Ovary (tissue), 9 donors: ENCODE data around the gene ZNF236. TPM values are rescaled to one million over a fixed set of nuclear protein-coding genes. Genes with fewer than 3 reads are reported as not detected.

Source experiments
- DNase-seq, 5 donors: peaks; one replicate each; pipeline ENCODE4 v3.0.0-alpha.2; 2019 to 2020
- H3K27ac ChIP-seq, 2 donors: fragments of 200-600 bp; one replicate each; pipeline versions ENCODE4 v1.5.1 to v1.8.0; 2019 to 2022
- H3K27me3 ChIP-seq: fragments of 200-600 bp; one replicate; pipeline ENCODE4 v1.8.0; 2022
- H3K36me3 ChIP-seq: fragments of 200-600 bp; sonication (generic); one replicate; pipeline ENCODE4 v1.5.1; 2019
- H3K4me1 ChIP-seq: one replicate; pipeline ENCODE4 v1.8.1; 2013; ENCODE audit warnings: mild to moderate bottlenecking, moderate library complexity; ENCODE audit not compliant: insufficient read depth
- H3K4me3 ChIP-seq: fragments of 200-600 bp; sonication (generic); one replicate; pipeline ENCODE4 v1.5.1; 2017
- H3K9me3 ChIP-seq, 2 donors: fragments of 200-600 bp in 1 of 2; sonication (generic) in 1 of 2; one replicate each; pipeline versions ENCODE4 v1.5.1 to v1.8.1; 2013 to 2019; ENCODE audit warnings: mild to moderate bottlenecking in 1 of 2, moderate library complexity in 1 of 2
- EP300 ChIP-seq: sonication (generic); formaldehyde crosslinking; IDR thresholded peaks from one replicate; pipeline ENCODE4 v1.6.1; 2017; ENCODE audit warnings: antibody characterized with exemption
- POLR2A ChIP-seq: fragments of 450-650 bp; IDR thresholded peaks from one replicate; pipeline ENCODE4 v1.6.1; 2017; ENCODE audit warnings: antibody characterized with exemption, mild to moderate bottlenecking, moderate library complexity
- WGBS, 3 donors: extraction: QIAGEN DNeasy Blood & Tissue Kit in 1 of 3; methylation state at CpG; one replicate each; pipeline versions ENCODE4 v1.1.5 to v1.1.7; 2013 to 2017; 5-methylcytosine and 5-hydroxymethylcytosine counted together
- intact Hi-C, 4 donors: fragments of 100-400 bp; cut with DNase I; formaldehyde crosslinking; loops; one replicate each; pipeline versions ENCODE4 v1.11.0 to v1.15.1; 2022 to 2023
- polyA plus RNA-seq, 2 donors: library from polyadenylated mRNA; stranded (reverse); fragments of 200-250 nt in 1 of 2; fragments of 350-450 nt in 1 of 2; fragmentation: Illumina TruSeq in 1 of 2; extraction: RNeasy Lipid Tissue Mini Kit (QIAGEN cat#74804) in 1 of 2; gene quantifications; one replicate each; pipeline ENCODE4 v1.2.3, GENCODE V29; 2013 to 2014
- total RNA-seq, 7 donors: library from RNA; depleted of rRNA in 2 of 7; stranded (reverse); fragments of >200 nt in 2 of 7; fragmentation: NEBNext Ultra II Directional in 3 of 7; extraction: Animal tissue kit (Norgen Biotek cat#: 25700) in 3 of 7; gene quantifications; one replicate each; pipeline versions ENCODE4 v1.1.0 to v1.2.4, GENCODE V29; 2016 to 2023
- TF ChIP-seq, protein P1 (sequence below), 3 donors: fragments of 450-650 bp in 2 of 3; fragments of 200-600 bp in 1 of 3; IDR thresholded peaks; one replicate each; pipeline versions ENCODE4 v1.5.1 to v1.8.0; 2016 to 2022; ENCODE audit warnings: antibody characterized with exemption in 3 of 3, mild to moderate bottlenecking in 1 of 3
- donor health status: DM: no; HTN: no; CAD: no; lungs with moderate emphysema.
- donor health status: DM: no; HTN: no; CAD: no.
- donor health status: Bipolar disorder and iron deficiency.
- donor health status: DM: yes; HTN: yes; CAD: no.
- donor health status: DM: no; HTN: no; CAD: no.
- donor health status: DM: yes; HTN: yes; CAD: no.

ZNF236 gene
- total and polyA plus RNA-seq, 9 donors = 3.9 to 30.3 (median 24.1) TPM

DNA sequence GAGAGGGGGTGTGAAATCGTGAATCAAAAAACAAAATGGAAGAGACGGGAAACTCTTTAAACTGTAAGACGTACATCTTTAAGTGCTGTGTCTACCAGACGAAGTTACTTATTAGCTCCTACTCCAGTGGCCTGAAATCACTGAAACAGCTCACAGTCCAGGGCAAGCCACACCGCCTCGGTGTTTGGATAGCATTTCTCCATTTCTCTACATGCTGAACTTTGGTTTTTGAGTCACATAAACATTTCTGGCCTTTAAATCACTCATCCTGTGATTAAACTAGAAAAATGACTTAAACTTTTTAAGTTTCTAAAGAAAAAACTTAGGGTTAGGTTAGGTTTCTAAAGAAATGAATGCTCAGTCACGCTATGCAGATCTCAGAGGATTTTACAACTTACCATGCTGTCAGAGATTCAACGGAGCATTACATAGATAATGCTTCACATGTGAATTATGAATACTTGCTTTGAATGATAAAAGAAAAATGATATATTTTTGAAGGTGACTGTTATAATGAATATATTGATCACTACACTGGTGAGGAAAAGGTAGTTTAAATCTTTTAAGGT, 171.8 kb downstream of the ZNF236 start:
- Histone ChIP-seq H3K27me3 (no peaks in the 10 kb centered on the region), H3K36me3 (no peaks in the 10 kb centered on the region), H3K9me3 (no peaks in the 10 kb centered on the region), H3K27ac (no peak overlapping the region), H3K4me3 (no peak overlapping the region), H3K4me1 (no peaks in the 10 kb centered on the region)
- no peak for TF ChIP-seq POLR2A
- TF ChIP-seq EP300 = no peak
- TF ChIP-seq, protein P1, sequence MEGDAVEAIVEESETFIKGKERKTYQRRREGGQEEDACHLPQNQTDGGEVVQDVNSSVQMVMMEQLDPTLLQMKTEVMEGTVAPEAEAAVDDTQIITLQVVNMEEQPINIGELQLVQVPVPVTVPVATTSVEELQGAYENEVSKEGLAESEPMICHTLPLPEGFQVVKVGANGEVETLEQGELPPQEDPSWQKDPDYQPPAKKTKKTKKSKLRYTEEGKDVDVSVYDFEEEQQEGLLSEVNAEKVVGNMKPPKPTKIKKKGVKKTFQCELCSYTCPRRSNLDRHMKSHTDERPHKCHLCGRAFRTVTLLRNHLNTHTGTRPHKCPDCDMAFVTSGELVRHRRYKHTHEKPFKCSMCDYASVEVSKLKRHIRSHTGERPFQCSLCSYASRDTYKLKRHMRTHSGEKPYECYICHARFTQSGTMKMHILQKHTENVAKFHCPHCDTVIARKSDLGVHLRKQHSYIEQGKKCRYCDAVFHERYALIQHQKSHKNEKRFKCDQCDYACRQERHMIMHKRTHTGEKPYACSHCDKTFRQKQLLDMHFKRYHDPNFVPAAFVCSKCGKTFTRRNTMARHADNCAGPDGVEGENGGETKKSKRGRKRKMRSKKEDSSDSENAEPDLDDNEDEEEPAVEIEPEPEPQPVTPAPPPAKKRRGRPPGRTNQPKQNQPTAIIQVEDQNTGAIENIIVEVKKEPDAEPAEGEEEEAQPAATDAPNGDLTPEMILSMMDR (IDR thresholded peaks at IDR 0.05) = no peak
- no peak for DNase-seq
- 84 to 91% (median 89%) methylated on average over 8 of the region's 8 CpGs for WGBS, 3 donors
- intact Hi-C loops = no loop called here

DNA sequence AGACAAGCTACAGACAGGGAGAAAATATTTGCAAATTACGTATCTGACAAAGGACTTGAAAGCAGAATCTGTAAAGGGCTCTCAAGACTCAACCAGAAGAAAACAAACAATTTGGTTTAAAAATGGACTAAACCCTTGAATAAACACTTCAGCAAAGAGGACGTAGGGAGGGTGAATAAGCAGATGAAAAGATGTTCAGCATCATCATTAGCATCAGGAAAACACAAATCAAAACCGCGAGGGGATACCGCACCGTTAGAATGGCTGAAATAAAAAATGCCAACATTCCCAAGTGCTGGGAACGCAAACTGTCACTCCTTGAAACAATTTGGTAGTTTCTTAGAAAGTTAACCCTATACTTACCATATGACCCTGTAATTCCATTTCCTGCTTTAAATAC, 173.5 kb downstream of the ZNF236 start:
- DNase-seq = no peak
- no peaks in the 10 kb centered on the region for H3K4me1 ChIP-seq
- H3K9me3 ChIP-seq = no peaks in the 10 kb centered on the region
- H3K27me3 ChIP-seq = no peaks in the 10 kb centered on the region
- H3K4me3 ChIP-seq = no peak overlapping the region
- TF ChIP-seq, protein P1 (IDR thresholded peaks at IDR 0.05) = no peak
- TF ChIP-seq EP300 = no peak
- no peak for TF ChIP-seq POLR2A
- intact Hi-C loops = loop anchor here in 1 of 4 donors (5.0 kb wide), 2 partner anchors 61 to 216 kb away; no protein-coding TSS in a partner anchor
- H3K27ac ChIP-seq = no peak overlapping the region
- no peaks in the 10 kb centered on the region for H3K36me3 ChIP-seq
- WGBS, 3 donors = 21 to 43% (median 35%) methylated on average over 7 of the region's 7 CpGs

- H3K27me3 ChIP-seq = no peaks in the 10 kb centered on the region
- DNase-seq = peak in 1 of 5 donors; percentile 5
- no peaks in the 10 kb centered on the region for H3K9me3 ChIP-seq
- no peaks in the 10 kb centered on the region for H3K4me1 ChIP-seq
- H3K4me3 ChIP-seq = no peak overlapping the region
- TF ChIP-seq EP300 (no peak), POLR2A (no peak)
- TF ChIP-seq, protein P1 (IDR thresholded peaks at IDR 0.05) = no peak
- WGBS, 3 donors = 67 to 77% (median 71%) methylated on average over 7 of the region's 7 CpGs
- intact Hi-C loops = loop anchor here in 1 of 4 donors (5.0 kb wide), 2 partner anchors 61 to 216 kb away; no protein-coding TSS in a partner anchor
- H3K36me3 ChIP-seq = no peaks in the 10 kb centered on the region
- no peak overlapping the region for H3K27ac ChIP-seq
Measured at GRCh38 chr18:76996429-76996828, 174.1 kb downstream of the ZNF236 start.

GRCh38 chr18:76997951-76998808, 175.8 kb downstream of the ZNF236 start:
- TF ChIP-seq EP300 (no peak), POLR2A (no peak)
- TF ChIP-seq, protein P1 (IDR thresholded peaks at IDR 0.05) = no peak
- WGBS, 3 donors = 88 to 91% (median 91%) methylated on average over 38 of the region's 38 CpGs
- DNase-seq = peak in 1 of 5 donors; percentile 22
- Histone ChIP-seq H3K27ac (no peak overlapping the region), H3K4me3 (no peak overlapping the region), H3K36me3 (no peaks in the 10 kb centered on the region), H3K9me3 (no peaks in the 10 kb centered on the region), H3K27me3 (no peaks in the 10 kb centered on the region), H3K4me1 (no peaks in the 10 kb centered on the region)
- intact Hi-C loops = loop anchor here in 1 of 4 donors (5.0 kb wide), 2 partner anchors 59 to 214 kb away; no protein-coding TSS in a partner anchor
